IMR-90 (cell line): Measurements from ENCODE around the gene XRCC4. TPM values are rescaled to one million over a fixed set of nuclear protein-coding genes. Genes with fewer than 3 reads are reported as not detected.

Experiments used
- ATAC-seq: fragments of 200-7000 bp; cut with Tn5 transposase; 2 replicates; pipeline ENCODE4 v1.9.1; 2020; ENCODE audit warnings: low read depth, mild to moderate bottlenecking, moderate library complexity
- BruUV-seq: library from RNA; stranded (reverse); fragments of 400-500 nt; replicated peaks from 2 replicates; lab custom pipeline; 2021; lab: Mats Ljungman, UMichigan
- CTCF ChIA-PET: fragments of 300-600 bp; formaldehyde crosslinking; extraction: SDS; loops from one replicate; lab custom pipeline; 2021; ENCODE audit warnings: antibody characterized with exemption; lab: Yijun Ruan, JAX
- POLR2A ChIA-PET: fragments of 300-600 bp; sonication (Branson Sonifier 250); formaldehyde crosslinking; loops from one replicate; lab custom pipeline; 2022; ENCODE audit warnings: antibody characterized with exemption; ENCODE audit not compliant: unreplicated experiment; lab: Charles Lee
- DNase-seq: peaks from one replicate; pipeline ENCODE4 v3.0.0; 2013
- H2AFZ ChIP-seq: replicated peaks from 2 replicates; pipeline ENCODE3; 2013; ENCODE audit warnings: low read length, mild to moderate bottlenecking; ENCODE audit not compliant: poor library complexity
- H2AK5ac ChIP-seq: 2 replicates; pipeline ENCODE4 v1.6.1; 2013; ENCODE audit warnings: low read depth, low read length, inconsistent platforms
- H2AK9ac ChIP-seq: replicated peaks from 2 replicates; pipeline ENCODE3; 2013; ENCODE audit warnings: mild to moderate bottlenecking, low read depth, low read length, moderate library complexity; ENCODE audit not compliant: poor library complexity
- H2BK120ac ChIP-seq: 2 replicates; pipeline ENCODE4 v1.6.1; 2013; ENCODE audit warnings: low read depth, low read length, inconsistent platforms
- H2BK15ac ChIP-seq: 3 replicates; pipeline ENCODE4 v1.6.1; 2013; ENCODE audit warnings: low read depth, low read length, inconsistent platforms
- H2BK20ac ChIP-seq: 2 replicates; pipeline ENCODE4 v1.6.1; 2013; ENCODE audit warnings: low read depth, mild to moderate bottlenecking, inconsistent platforms, low read length, moderate library complexity
- H2BK5ac ChIP-seq: 2 replicates; pipeline ENCODE4 v1.6.1; 2013; ENCODE audit warnings: mild to moderate bottlenecking, low read depth, low read length, inconsistent platforms; ENCODE audit not compliant: poor library complexity, severe bottlenecking
- H3K14ac ChIP-seq: replicated peaks from 2 replicates; pipeline ENCODE4 v1.6.1; 2013; ENCODE audit warnings: low read depth, low read length, inconsistent platforms
- H3K18ac ChIP-seq: 2 replicates; pipeline ENCODE4 v1.6.1; 2013; ENCODE audit warnings: low read depth, low read length, control low read depth
- H3K23ac ChIP-seq: 2 replicates; pipeline ENCODE4 v1.6.1; 2013; ENCODE audit warnings: low read depth, low read length, inconsistent platforms
- H3K27ac ChIP-seq: 2 replicates; pipeline ENCODE4 v1.5.1; 2013; ENCODE audit warnings: mild to moderate bottlenecking, control low read depth, low read length; ENCODE audit not compliant: insufficient read depth
- H3K27me3 ChIP-seq: 2 replicates; pipeline ENCODE4 v1.6.1; 2013; ENCODE audit warnings: low read length; ENCODE audit not compliant: control insufficient read depth, insufficient read depth
- H3K36me3 ChIP-seq: 2 replicates; pipeline ENCODE4 v1.6.1; 2013; ENCODE audit warnings: low read length, mixed read lengths; ENCODE audit not compliant: control insufficient read depth, insufficient read depth
- H3K4ac ChIP-seq: 2 replicates; pipeline ENCODE4 v1.6.1; 2013; ENCODE audit warnings: low read depth, low read length, inconsistent platforms
- H3K4me1 ChIP-seq: 2 replicates; pipeline ENCODE4 v1.6.1; 2013; ENCODE audit warnings: low read length, mixed read lengths; ENCODE audit not compliant: control insufficient read depth, insufficient read depth
- H3K4me2 ChIP-seq: 2 replicates; pipeline ENCODE4 v1.6.1; 2013; ENCODE audit warnings: low read depth, mild to moderate bottlenecking, control low read depth, low read length, moderate library complexity
- H3K4me3 ChIP-seq: 2 replicates; pipeline ENCODE4 v1.5.1; 2013; ENCODE audit warnings: low read depth, mild to moderate bottlenecking, control low read depth, low read length, moderate library complexity; ENCODE audit not compliant: insufficient read depth
- H3K56ac ChIP-seq: 2 replicates; pipeline ENCODE4 v1.6.1; 2013; ENCODE audit warnings: low read length, inconsistent platforms; ENCODE audit not compliant: insufficient read depth; ENCODE audit errors: extremely low read depth
- H3K79me1 ChIP-seq, 2 experiments: 2 replicates each; pipeline ENCODE4 v1.6.1; 2013; ENCODE audit warnings: low read length in 2 of 2, inconsistent platforms in 1 of 2, low read depth in 1 of 2
- H3K9ac ChIP-seq: 2 replicates; pipeline ENCODE4 v1.6.1; 2013; ENCODE audit warnings: low read depth, low read length, control low read depth
- H3K9me1 ChIP-seq: 2 replicates; pipeline ENCODE4 v1.6.1; 2013; ENCODE audit warnings: low read length, inconsistent platforms; ENCODE audit not compliant: insufficient read depth
- H3K9me3 ChIP-seq: 2 replicates; pipeline ENCODE4 v1.6.1; 2013; ENCODE audit warnings: low read length; ENCODE audit not compliant: control insufficient read depth, insufficient read depth
- H4K20me1 ChIP-seq: 2 replicates; pipeline ENCODE4 v1.6.1; 2013; ENCODE audit warnings: low read length, inconsistent platforms; ENCODE audit not compliant: insufficient read depth
- H4K5ac ChIP-seq: 2 replicates; pipeline ENCODE4 v1.6.1; 2013; ENCODE audit warnings: mild to moderate bottlenecking, low read depth, low read length, control low read depth
- H4K8ac ChIP-seq, 2 experiments: 2 replicates each; pipeline ENCODE4 v1.6.1; 2013; ENCODE audit warnings: low read depth in 2 of 2, low read length in 2 of 2, control low read depth in 1 of 2, inconsistent platforms in 1 of 2
- H4K91ac ChIP-seq: 2 replicates; pipeline ENCODE4 v1.6.1; 2013; ENCODE audit warnings: low read depth, low read length, inconsistent platforms; ENCODE audit not compliant: insufficient read depth
- BHLHE40 ChIP-seq: fragments of 150-350 bp; IDR thresholded peaks from 2 replicates; pipeline ENCODE4 v1.6.1; 2016; ENCODE audit warnings: mild to moderate bottlenecking, low read depth, low read length
- CEBPB ChIP-seq: IDR thresholded peaks from 2 replicates; pipeline ENCODE4 v1.6.1; 2012; ENCODE audit warnings: low read depth, low read length, improper control_type of control experiment
- CHD1 ChIP-seq: IDR thresholded peaks from 2 replicates; pipeline ENCODE4 v1.6.1; 2012; ENCODE audit warnings: low read depth, low read length, improper control_type of control experiment
- CTCF ChIP-seq: conservative IDR thresholded peaks from 2 replicates; pipeline ENCODE4 v1.5.1; 2012; ENCODE audit warnings: mild to moderate bottlenecking, low read depth, low read length, improper control_type of control experiment
- FOS ChIP-seq: fragments of 150-350 bp; IDR thresholded peaks from 2 replicates; pipeline ENCODE4 v1.6.1; 2016; ENCODE audit warnings: low read depth, low read length
- MAFK ChIP-seq: IDR thresholded peaks from 2 replicates; pipeline ENCODE4 v1.6.1; 2012; ENCODE audit warnings: low read depth, low read length, improper control_type of control experiment
- MAZ ChIP-seq: IDR thresholded peaks from 2 replicates; pipeline ENCODE4 v1.6.1; 2012; ENCODE audit warnings: low read depth, mild to moderate bottlenecking, low read length, improper control_type of control experiment, moderate library complexity, borderline replicate concordance
- MXI1 ChIP-seq: IDR thresholded peaks from 2 replicates; pipeline ENCODE4 v1.6.1; 2012; ENCODE audit warnings: low read depth, mild to moderate bottlenecking, low read length, moderate library complexity, borderline replicate concordance
- NFE2L2 ChIP-seq: fragments of 150-350 bp; IDR thresholded peaks from 2 replicates; pipeline ENCODE4 v1.6.1; 2016; ENCODE audit warnings: low read depth, mild to moderate bottlenecking, low read length
- POLR2A ChIP-seq: IDR thresholded peaks from 2 replicates; pipeline ENCODE4 v1.6.1; 2012; ENCODE audit warnings: mild to moderate bottlenecking, low read depth, low read length
- RAD21 ChIP-seq: IDR thresholded peaks from 2 replicates; pipeline ENCODE4 v1.6.1; 2012; ENCODE audit warnings: low read length, improper control_type of control experiment
- RCOR1 ChIP-seq: IDR thresholded peaks from 2 replicates; pipeline ENCODE4 v1.6.1; 2012; ENCODE audit warnings: mild to moderate bottlenecking, low read length, improper control_type of control experiment; ENCODE audit not compliant: insufficient replicate concordance
- RFX5 ChIP-seq: IDR thresholded peaks from 2 replicates; pipeline ENCODE4 v1.8.0; 2012; ENCODE audit warnings: low read depth, mild to moderate bottlenecking, low read length, moderate library complexity
- SMC3 ChIP-seq: fragments of 150-350 bp; IDR thresholded peaks from 2 replicates; pipeline ENCODE4 v1.6.1; 2016; ENCODE audit warnings: low read depth, mild to moderate bottlenecking, antibody characterized with exemption, low read length, moderate library complexity
- USF2 ChIP-seq: fragments of 150-350 bp; IDR thresholded peaks from 2 replicates; pipeline ENCODE4 v1.6.1; 2017; ENCODE audit warnings: mild to moderate bottlenecking, antibody characterized with exemption, low read length, low read depth
- WGBS, 2 experiments: methylation state at CpG; one replicate each; pipeline versions ENCODE4 v1.1.5 to v1.1.7; 2013; ENCODE audit warnings: missing lambda C conversion rate in 2 of 2; ENCODE audit not compliant: insufficient read length in 1 of 2; ENCODE audit errors: extremely low coverage in 2 of 2; 5-methylcytosine and 5-hydroxymethylcytosine counted together
- dilution Hi-C: fragments of 300-500 bp; cut with HindIII; formaldehyde crosslinking; loops from one replicate; pipeline ENCODE4 v1.14.3; 2018; ENCODE audit warnings: low sequenced_read_pairs; ENCODE audit not compliant: unreplicated experiment
- in situ Hi-C: fragments of 300-500 bp; cut with MboI; formaldehyde crosslinking; loops from 3 replicates; pipeline ENCODE4 v1.14.3; 2019; ENCODE audit warnings: low sequenced_read_pairs, inconsistent platforms, mixed read lengths
- intact Hi-C: fragments of 100-400 bp; cut with micrococcal nuclease; formaldehyde crosslinking; loops from 2 replicates; pipeline ENCODE4 v1.10.0; 2022
- polyA plus RNA-seq, 3 experiments: library from polyadenylated mRNA; depleted of rRNA; stranded (reverse); fragments of >200 nt; gene quantifications; 2 replicates each; pipeline ENCODE4 v1.2.3, GENCODE V29; 2012; ENCODE audit warnings: low replicate concordance in 1 of 3
- total RNA-seq: library from RNA; depleted of rRNA; stranded (reverse); fragments of >200 nt; gene quantifications from 2 replicates; pipeline ENCODE4 v1.2.3, GENCODE V29; 2012
- TF ChIP-seq, protein P1 (sequence below): fragments of 150-350 bp; IDR thresholded peaks from 2 replicates; pipeline ENCODE4 v1.6.1; 2016; ENCODE audit warnings: low read depth, mild to moderate bottlenecking, low read length, moderate library complexity, borderline replicate concordance

Gene XRCC4
- total and polyA plus RNA-seq, 2 of the 4 experiments (the other 2 are of a cell fraction), result 3.5 to 4.7 TPM

- TF ChIP-seq RCOR1 (no peak), NFE2L2 (no peak), USF2 (no peak), CTCF (no peak), RFX5 (no peak), FOS (no peak), MXI1 (no peak), CHD1 (no peak), MAZ (no peak), SMC3 (no peak), POLR2A (no peak), RAD21 (no peak), BHLHE40 (no peak), CEBPB (no peak), MAFK (no peak)
- TF ChIP-seq, protein P1, sequence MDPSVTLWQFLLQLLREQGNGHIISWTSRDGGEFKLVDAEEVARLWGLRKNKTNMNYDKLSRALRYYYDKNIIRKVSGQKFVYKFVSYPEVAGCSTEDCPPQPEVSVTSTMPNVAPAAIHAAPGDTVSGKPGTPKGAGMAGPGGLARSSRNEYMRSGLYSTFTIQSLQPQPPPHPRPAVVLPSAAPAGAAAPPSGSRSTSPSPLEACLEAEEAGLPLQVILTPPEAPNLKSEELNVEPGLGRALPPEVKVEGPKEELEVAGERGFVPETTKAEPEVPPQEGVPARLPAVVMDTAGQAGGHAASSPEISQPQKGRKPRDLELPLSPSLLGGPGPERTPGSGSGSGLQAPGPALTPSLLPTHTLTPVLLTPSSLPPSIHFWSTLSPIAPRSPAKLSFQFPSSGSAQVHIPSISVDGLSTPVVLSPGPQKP, result no peak
- no peak overlapping the region for H2BK5ac ChIP-seq
- peaks cover 2% of the 10 kb centered on the region; the same call in 1 of the 2 replicates for H3K4me1 ChIP-seq
- peaks cover 4% of the 10 kb centered on the region; the same call in 1 of the 2 replicates for H3K9me1 ChIP-seq
- no peak overlapping the region for H3K27ac ChIP-seq
- H2BK15ac ChIP-seq, result no peak overlapping the region
- dilution Hi-C loops (no loop called here), in situ Hi-C loops (no loop called here), intact Hi-C loops (no loop called here)
- H3K4me2 ChIP-seq, result no peak overlapping the region
- peaks cover 0 to 3% of the 10 kb centered on the region in 2 experiments; a peak in 1 of 4 replicates for H3K79me1 ChIP-seq
- H4K20me1 ChIP-seq, result no peaks in the 10 kb centered on the region
- H3K4ac ChIP-seq, result no peak overlapping the region
- 41% methylated on average over 2 of the region's 3 CpGs; no CpG with 5 or more reads in 1 of the 2 experiments for WGBS, 2 experiments
- no peaks in the 10 kb centered on the region for H3K36me3 ChIP-seq
- no peak overlapping the region for H4K8ac ChIP-seq
- no peak overlapping the region for H4K91ac ChIP-seq
- POLR2A ChIA-PET, result no interaction called here
- no peak overlapping the region for H2AFZ ChIP-seq
- no peak overlapping the region for H3K14ac ChIP-seq
- peak overlapping the region; percentile 35 for H2BK20ac ChIP-seq
- BruUV-seq, result no TSS peak
- no peaks in the 10 kb centered on the region for H3K9me3 ChIP-seq
- no peak overlapping the region for H2AK9ac ChIP-seq
- DNase-seq (peak; percentile 8), ATAC-seq (no peak)
- no peak overlapping the region for H3K56ac ChIP-seq
- no peak overlapping the region for H2AK5ac ChIP-seq
- no peak overlapping the region for H3K9ac ChIP-seq
- no peaks in the 10 kb centered on the region for H3K27me3 ChIP-seq
- H3K4me3 ChIP-seq, result no peak overlapping the region
- no peak overlapping the region for H2BK120ac ChIP-seq
- 0 out of 2 replicates have a peak overlapping the region, but pooled peaks have one; percentile 31 for H3K23ac ChIP-seq
- CTCF ChIA-PET, result interaction anchor here (0.6 kb wide), 1 partner anchor 126 kb away, joined by 5 read pairs; no protein-coding TSS in a partner anchor
- H4K5ac ChIP-seq, result no peak overlapping the region
- no peak overlapping the region for H3K18ac ChIP-seq
These were observed 143.0 kb downstream of the XRCC4 start for GRCh38 chr5:83220331-83220730.
